Urinary bladder (tissue), 4 donors: ENCODE measurements around the gene MS4A1. TPM values are rescaled to one million over a fixed set of nuclear protein-coding genes. Genes with fewer than 3 reads are reported as not detected.
"Not testable (repeated sequence)": the region's sequence is repeated elsewhere in the genome, so short reads cannot be mapped to it uniquely, and the experiment has no call there.

ENCODE experiments used
- DNase-seq: peaks from one replicate; pipeline ENCODE4 v3.0.0-alpha.2; 2015; ENCODE audit errors: extremely low spot score
- H3K27ac ChIP-seq: one replicate; pipeline ENCODE4 v1.5.1; 2013; ENCODE audit warnings: low read depth, mild to moderate bottlenecking, moderate library complexity
- H3K36me3 ChIP-seq: one replicate; pipeline ENCODE4 v1.6.1; 2013; ENCODE audit warnings: mild to moderate bottlenecking, moderate library complexity; ENCODE audit not compliant: insufficient read depth
- H3K4me1 ChIP-seq: one replicate; pipeline ENCODE4 v1.6.1; 2013; ENCODE audit warnings: mild to moderate bottlenecking, moderate library complexity; ENCODE audit not compliant: insufficient read depth
- H3K4me3 ChIP-seq: one replicate; pipeline ENCODE4 v1.5.1; 2013; ENCODE audit warnings: low read depth, low read length
- WGBS: extraction: QIAGEN DNeasy Blood & Tissue Kit; methylation state at CpG from one replicate; pipeline ENCODE4 v1.1.7; 2013; 5-methylcytosine and 5-hydroxymethylcytosine counted together
- polyA plus RNA-seq: library from polyadenylated mRNA; stranded (reverse); fragments of 200-250 nt; gene quantifications from one replicate; pipeline ENCODE4 v1.2.3, GENCODE V29; 2013
- total RNA-seq: library from RNA; depleted of rRNA; stranded (reverse); fragments of >200 nt; gene quantifications from one replicate; pipeline ENCODE4 v1.2.3, GENCODE V29; 2014
- donor health status: healthy with polysubstance abuse.
- donor health status: healthy.

MS4A1 gene
- total and polyA plus RNA-seq, 2 donors: 0.27 to 1.2 TPM

- no peak for DNase-seq
- WGBS: 51% methylated on average over 6 of the region's 6 CpGs
- no peaks in the 10 kb centered on the region for H3K4me1 ChIP-seq
- H3K36me3 ChIP-seq: no peaks in the 10 kb centered on the region
- no peak overlapping the region for H3K4me3 ChIP-seq
- no peak overlapping the region for H3K27ac ChIP-seq
Measured at GRCh38 chr11:60477035-60477445, 21.4 kb downstream of the MS4A1 start.

DNA sequence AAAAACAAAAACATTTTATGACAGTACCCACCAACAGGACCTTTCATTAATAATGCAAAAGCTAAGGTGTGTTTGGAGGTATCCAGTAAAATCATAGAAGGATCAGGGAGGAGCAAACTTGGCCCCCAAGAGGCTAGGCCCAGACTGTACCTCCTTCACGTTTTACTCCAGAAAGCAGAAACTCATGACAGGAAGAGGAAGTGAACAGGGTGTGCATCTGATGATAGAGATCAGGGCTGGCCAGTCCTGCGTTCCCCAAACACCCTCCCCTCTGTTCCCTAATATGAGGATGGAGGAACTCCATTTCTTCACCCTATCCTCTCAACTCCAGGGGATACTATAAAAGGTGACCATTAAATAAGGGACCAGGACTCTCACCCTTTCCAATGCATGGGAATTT lies 26.7 kb downstream of the MS4A1 start:
- no peaks in the 10 kb centered on the region for H3K4me1 ChIP-seq
- H3K27ac ChIP-seq: no peak overlapping the region
- H3K36me3 ChIP-seq: no peaks in the 10 kb centered on the region
- no peak overlapping the region for H3K4me3 ChIP-seq
- no peak for DNase-seq
- 39% methylated on average over 2 of the region's 2 CpGs for WGBS

DNA sequence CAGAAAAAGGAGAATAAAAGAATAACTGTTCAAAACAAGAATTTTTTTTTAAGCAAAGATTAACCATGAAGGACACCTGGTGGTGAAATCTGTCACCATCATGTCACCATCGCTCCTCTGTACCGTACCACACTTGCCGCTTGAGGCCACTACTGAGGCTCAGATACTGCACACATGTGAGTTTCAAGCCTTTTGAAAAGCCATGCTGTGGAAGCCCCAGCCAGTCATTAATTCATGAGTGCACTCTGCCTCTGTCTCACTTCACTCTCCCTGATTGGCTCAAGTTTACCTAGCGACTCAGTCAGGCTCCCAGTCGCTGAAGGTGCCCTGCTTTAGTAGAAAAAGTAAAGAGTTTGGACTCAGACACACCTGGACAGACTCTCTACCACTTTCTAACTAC lies 30.3 kb downstream of the MS4A1 start:
- no peak for DNase-seq
- WGBS: 68% methylated on average over 5 of the region's 5 CpGs
- Histone ChIP-seq H3K4me3 (no peak overlapping the region), H3K4me1 (no peaks in the 10 kb centered on the region), H3K27ac (no peak overlapping the region), H3K36me3 (no peaks in the 10 kb centered on the region)

DNA sequence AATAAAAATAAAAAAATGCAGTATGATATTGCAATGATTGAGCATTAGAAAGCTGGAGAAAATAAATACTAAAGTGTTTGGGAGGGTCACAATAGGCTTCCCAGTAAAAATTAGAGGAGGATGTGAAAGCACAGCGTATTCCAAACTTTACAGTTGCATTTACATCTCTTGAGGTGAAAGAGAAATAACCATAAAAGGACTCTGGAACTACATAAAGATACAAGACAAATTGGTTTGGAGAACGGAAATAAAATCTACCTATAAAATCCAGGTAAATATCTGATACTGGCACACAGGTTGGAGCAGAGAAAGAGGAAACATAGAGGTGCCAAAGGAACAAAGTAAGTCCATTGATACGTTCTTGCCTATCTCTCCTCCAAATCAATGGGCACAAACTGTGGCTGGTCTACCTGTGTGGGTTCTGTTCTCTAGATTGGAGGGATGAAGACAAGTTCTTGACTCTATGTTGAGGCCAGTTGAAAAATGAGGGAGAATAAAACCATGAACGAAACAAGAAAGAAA lies 36.9 kb downstream of the MS4A1 start, which contains the start of gene MS4A12:
Gene MS4A12, plus strand, starts transcription at position 291 of the 522 bp plus-strand sequence. CDS start 4,541 bp downstream, outside the sequence.
- Histone ChIP-seq H3K27ac (no peak within 1 kb of the TSS), H3K4me3 (no peak within 1 kb of the TSS), H3K4me1 (no peaks in the 10 kb centered on the region), H3K36me3 (no peaks in the 10 kb centered on the region)
- 85% methylated on average over 4 of the region's 4 CpGs for WGBS
- no peak for DNase-seq

- no peak overlapping the region for H3K27ac ChIP-seq
- no peak overlapping the region for H3K4me3 ChIP-seq
- WGBS: 87% methylated on average over 2 of the region's 2 CpGs
- H3K36me3 ChIP-seq: no peaks in the 10 kb centered on the region
- DNase-seq: no peak
- H3K4me1 ChIP-seq: no peaks in the 10 kb centered on the region
Measured at GRCh38 chr11:60493454-60493853, 37.8 kb downstream of the MS4A1 start.

DNA sequence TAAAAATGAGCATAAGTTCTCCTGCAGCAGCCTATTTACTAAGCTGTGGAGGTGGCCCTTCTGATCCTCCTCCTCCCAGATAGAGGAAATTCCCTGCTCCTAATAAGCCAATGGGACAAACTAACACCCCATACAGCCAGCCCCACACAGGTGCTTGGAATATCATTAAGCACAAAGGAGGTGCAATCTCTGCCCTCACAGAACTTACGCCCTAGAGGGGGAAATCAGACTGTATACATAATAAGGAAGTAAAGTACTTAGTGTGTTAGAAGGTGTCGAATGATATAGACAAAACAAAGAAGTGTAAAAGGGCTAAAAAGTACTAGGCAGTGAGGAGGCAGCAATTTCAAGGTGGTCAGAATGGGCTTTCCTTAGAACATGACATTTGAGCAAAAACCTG lies 42.8 kb downstream of the MS4A1 start:
- H3K4me1 ChIP-seq: no peaks in the 10 kb centered on the region
- no peaks in the 10 kb centered on the region for H3K36me3 ChIP-seq
- WGBS: 70% methylated on average over 2 of the region's 2 CpGs
- H3K4me3 ChIP-seq: no peak overlapping the region
- H3K27ac ChIP-seq: no peak overlapping the region
- no peak for DNase-seq

DNA sequence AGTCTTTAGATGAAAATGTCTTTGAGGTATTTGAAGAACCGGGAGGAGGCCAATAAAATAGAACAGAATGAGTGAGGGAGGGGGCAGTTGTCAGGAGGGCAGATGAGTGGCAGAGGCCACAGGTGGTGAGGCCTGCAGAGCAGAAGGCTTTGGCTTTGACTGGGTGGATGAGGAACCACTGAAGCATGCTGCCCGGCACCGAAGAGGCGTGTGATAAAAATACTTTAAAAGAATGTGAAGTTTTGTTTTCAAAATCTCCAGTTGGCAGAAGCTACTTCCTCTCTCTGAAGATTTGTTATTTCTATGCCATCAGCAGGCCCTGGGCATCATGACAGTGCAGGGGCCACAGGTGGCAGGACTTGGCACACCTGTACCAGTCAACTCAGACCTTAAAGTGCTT lies 43.2 kb downstream of the MS4A1 start:
- Histone ChIP-seq H3K4me3 (no peak overlapping the region), H3K4me1 (no peaks in the 10 kb centered on the region), H3K27ac (no peak overlapping the region), H3K36me3 (no peaks in the 10 kb centered on the region)
- no peak for DNase-seq
- 50% methylated on average over 4 of the region's 4 CpGs for WGBS

- WGBS: 29% methylated on average over 3 of the region's 3 CpGs
- no peak for DNase-seq
- H3K4me3 ChIP-seq: no peak overlapping the region
Measured at GRCh38 chr11:60500276-60500910, 44.7 kb downstream of the MS4A1 start.

DNA sequence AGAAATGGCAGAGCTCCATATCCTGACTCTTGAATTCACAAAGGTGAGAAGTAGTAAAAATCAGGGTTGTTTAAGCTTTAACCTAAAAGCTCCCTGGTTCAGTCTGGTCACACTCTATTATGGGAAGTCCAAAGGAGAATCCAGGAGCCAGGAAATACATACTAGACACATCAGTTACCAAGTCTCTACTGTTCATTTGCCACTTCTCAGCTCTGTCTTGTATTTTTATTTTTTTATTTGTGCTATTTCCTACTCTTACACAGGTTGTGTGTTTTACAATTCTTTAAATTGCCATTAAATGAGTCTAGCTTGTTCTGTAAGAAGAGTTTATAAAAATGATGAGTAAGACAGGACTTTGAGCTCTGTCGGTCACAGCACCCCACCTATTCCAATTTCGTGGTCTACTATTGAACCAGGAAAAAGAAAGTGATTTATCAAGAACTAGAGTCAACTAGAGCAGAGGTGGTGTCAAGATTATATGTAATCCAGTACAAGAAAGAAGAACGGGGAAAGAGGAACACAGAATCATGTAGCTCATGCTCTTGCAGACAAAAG lies 46.7 kb downstream of the MS4A1 start:
- no peaks in the 10 kb centered on the region for H3K36me3 ChIP-seq
- no peaks in the 10 kb centered on the region for H3K4me1 ChIP-seq
- DNase-seq: no peak
- 73% methylated on average over 3 of the region's 3 CpGs for WGBS
- H3K4me3 ChIP-seq: no peak overlapping the region
- H3K27ac ChIP-seq: no peak overlapping the region

More at GRCh38 chr11:60500276-60500910, 44.7 kb downstream of the MS4A1 start:
- no peaks in the 10 kb centered on the region for H3K36me3 ChIP-seq
- H3K27ac ChIP-seq: no peak overlapping the region
- no peaks in the 10 kb centered on the region for H3K4me1 ChIP-seq

DNA sequence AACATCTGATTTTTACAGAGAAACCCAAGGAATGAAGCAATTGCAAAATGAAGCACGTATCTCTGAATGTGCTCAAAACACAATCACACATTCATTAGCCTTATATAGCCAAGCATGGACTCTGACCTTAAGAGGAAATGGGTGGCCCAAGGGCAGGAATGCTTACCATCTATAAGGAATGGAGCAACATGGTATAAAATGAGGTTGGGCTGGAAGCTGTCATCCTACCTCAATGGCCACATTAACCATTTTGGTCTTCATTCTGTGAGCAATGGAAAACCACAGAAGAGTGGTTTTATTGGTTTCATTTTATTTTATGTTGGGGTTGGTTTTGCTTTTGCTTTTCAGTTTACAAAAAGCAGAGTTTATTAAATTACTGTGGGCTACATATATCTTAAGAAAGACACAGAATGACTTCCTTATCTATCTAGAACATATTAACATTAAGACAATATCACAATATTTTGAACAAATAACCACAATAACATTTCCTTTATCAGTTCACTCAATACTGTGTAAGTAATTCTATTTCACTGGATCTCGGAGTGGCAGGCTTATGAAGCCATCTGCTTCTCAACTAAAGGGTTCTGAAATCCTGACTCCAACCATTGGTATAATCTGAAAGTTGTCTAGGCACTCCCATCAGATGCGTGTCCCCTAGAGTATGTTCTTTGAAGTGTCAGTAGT lies 48.7 kb downstream of the MS4A1 start:
- 83% methylated on average over 3 of the region's 3 CpGs for WGBS
- no peak for DNase-seq
- no peak overlapping the region for H3K27ac ChIP-seq
- no peaks in the 10 kb centered on the region for H3K4me1 ChIP-seq
- H3K36me3 ChIP-seq: no peaks in the 10 kb centered on the region
- no peak overlapping the region for H3K4me3 ChIP-seq

DNA sequence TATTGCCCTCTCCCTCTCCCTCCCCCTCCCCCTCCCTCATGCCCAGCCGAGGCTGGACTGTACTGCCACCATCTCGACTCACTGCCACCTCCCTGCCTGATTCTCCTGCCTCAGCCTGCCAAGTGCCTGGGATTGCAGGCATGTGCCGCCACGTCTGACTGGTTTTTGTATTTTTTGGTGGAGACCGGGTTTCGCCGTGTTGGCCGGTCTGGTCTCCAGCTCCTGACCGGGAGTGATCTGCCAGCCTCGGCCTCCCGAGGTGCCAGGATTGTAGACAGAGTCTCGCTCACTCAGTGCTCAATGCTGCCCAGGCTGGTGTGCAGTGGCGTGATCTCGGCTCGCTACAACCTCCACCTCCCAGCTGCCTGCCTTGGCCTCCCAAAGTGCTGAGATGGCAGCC lies 54.0 kb downstream of the MS4A1 start:
- H3K36me3 ChIP-seq, H3K27ac ChIP-seq, H3K4me3 ChIP-seq, DNase-seq, H3K4me1 ChIP-seq: not testable (repeated sequence)
- WGBS: 81% methylated on average over 15 of the region's 15 CpGs

DNA sequence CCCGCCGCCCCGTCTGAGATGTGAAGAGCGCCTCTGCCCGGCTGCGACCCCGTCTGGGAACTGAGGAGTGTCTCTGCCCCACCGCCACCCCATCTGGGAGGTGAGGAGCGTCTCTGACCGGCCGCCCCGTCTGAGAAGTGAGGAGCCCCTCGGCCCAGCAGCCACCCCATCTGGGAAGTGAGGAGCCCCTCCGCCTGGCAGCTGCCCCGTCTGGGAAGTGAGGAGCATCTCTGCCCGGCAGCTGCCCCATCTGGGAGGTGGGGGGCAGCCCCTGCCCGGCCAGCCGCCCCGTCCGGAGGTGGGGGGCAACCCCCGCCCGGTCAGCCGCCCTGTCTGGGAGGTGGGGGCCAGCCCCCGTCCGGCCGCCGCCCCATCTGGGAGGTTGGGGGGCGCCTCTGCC lies 54.6 kb downstream of the MS4A1 start:
- not testable (repeated sequence) for H3K4me3 ChIP-seq, H3K4me1 ChIP-seq, H3K36me3 ChIP-seq, H3K27ac ChIP-seq, DNase-seq
- 94% methylated on average over 28 of the region's 28 CpGs for WGBS

DNA sequence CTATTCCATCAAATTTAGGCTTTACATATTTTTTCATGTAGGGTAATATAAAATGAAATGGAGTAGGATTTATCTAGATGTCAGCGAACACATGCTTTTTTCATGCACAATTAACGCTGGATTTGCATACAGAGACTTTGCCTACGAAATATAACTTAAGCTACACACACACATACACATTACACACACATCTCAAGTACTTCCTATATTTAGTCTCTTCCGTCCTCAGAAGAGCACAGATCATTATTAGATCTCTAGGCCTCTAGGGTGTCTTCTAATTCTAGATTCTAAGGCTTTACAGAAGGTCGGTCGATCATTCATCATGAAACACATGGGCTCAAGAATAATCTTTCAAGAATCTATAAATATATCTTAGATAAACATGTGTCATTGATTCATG lies 55.7 kb downstream of the MS4A1 start:
- no peak for DNase-seq
- no peaks in the 10 kb centered on the region for H3K4me1 ChIP-seq
- H3K36me3 ChIP-seq: no peaks in the 10 kb centered on the region
- 61% methylated on average over 6 of the region's 6 CpGs for whole genome bisulfite sequencing
- H3K27ac ChIP-seq: no peak overlapping the region
- no peak overlapping the region for H3K4me3 ChIP-seq

- Histone ChIP-seq H3K27ac (no peak overlapping the region), H3K4me3 (no peak overlapping the region), H3K4me1 (no peaks in the 10 kb centered on the region), H3K36me3 (no peaks in the 10 kb centered on the region)
- DNase-seq: no peak
- 59% methylated on average over 3 of the region's 3 CpGs for WGBS
Measured at GRCh38 chr11:60512651-60513225, 57.1 kb downstream of the MS4A1 start.
